Effector memory CD8-positive, alpha-beta T cell (primary cell): ENCODE results near the gene PDZD2.
A peak's percentile ranks its signal among the peaks of the same experiment; 100 is the strongest.

Source experiments
- ATAC-seq: fragments of 150-1000 bp; cut with Tn5 transposase; replicated peaks from 2 replicates; pipeline ENCODE4 v1.10.0; 2021; ENCODE audit warnings: mild to moderate bottlenecking, moderate library complexity
- DNase-seq, 3 experiments: peaks; one replicate each; pipeline ENCODE4 v3.0.0; 2021
- H3K27ac Mint-ChIP-seq, 2 donors: one replicate each; pipeline ENCODE4 v1.8.0; 2022; ENCODE audit warnings: mild to moderate bottlenecking in 2 of 2, mixed read lengths in 2 of 2, moderate library complexity in 2 of 2
- H3K27me3 Mint-ChIP-seq, 2 donors: one replicate each; pipeline ENCODE4 v1.8.0; 2022; ENCODE audit warnings: mixed read lengths in 2 of 2
- H3K36me3 Mint-ChIP-seq: one replicate; pipeline ENCODE4 v1.8.0; 2022; ENCODE audit warnings: mild to moderate bottlenecking, moderate library complexity, mixed read lengths; ENCODE audit not compliant: insufficient read depth
- H3K4me1 Mint-ChIP-seq, 2 donors: one replicate each; pipeline ENCODE4 v1.8.0; 2022; ENCODE audit warnings: low read depth in 2 of 2, mixed read lengths in 2 of 2
- H3K4me3 Mint-ChIP-seq, 2 donors: one replicate each; pipeline ENCODE4 v1.8.0; 2022; ENCODE audit warnings: mild to moderate bottlenecking in 2 of 2, mixed read lengths in 2 of 2, moderate library complexity in 2 of 2
- H3K9me3 Mint-ChIP-seq, 2 donors: one replicate each; pipeline ENCODE4 v1.8.0; 2022; ENCODE audit warnings: mixed read lengths in 2 of 2

PDZD2 gene

GRCh38 chr5:31823472-31823871 is 184.5 kb downstream of the PDZD2 start:
- no peak overlapping the region for H3K4me3 Mint-ChIP-seq
- DNase-seq (no peak), ATAC-seq (no peak)
- no peaks in the 10 kb centered on the region for H3K4me1 Mint-ChIP-seq
- H3K27me3 Mint-ChIP-seq, result peaks cover 19 to 21% of the 10 kb centered on the region in 2 donors
- H3K27ac Mint-ChIP-seq, result no peak overlapping the region
- H3K9me3 Mint-ChIP-seq, result no peaks in the 10 kb centered on the region
- H3K36me3 Mint-ChIP-seq, result no peaks in the 10 kb centered on the region

GRCh38 chr5:31824869-31825517 is 186.1 kb downstream of the PDZD2 start:
- DNase-seq (no peak), ATAC-seq (no peak)
- H3K4me1 Mint-ChIP-seq, result no peaks in the 10 kb centered on the region
- peaks cover 19 to 21% of the 10 kb centered on the region in 2 donors for H3K27me3 Mint-ChIP-seq
- no peak overlapping the region for H3K27ac Mint-ChIP-seq
- H3K9me3 Mint-ChIP-seq, result no peaks in the 10 kb centered on the region
- H3K36me3 Mint-ChIP-seq, result no peaks in the 10 kb centered on the region
- H3K4me3 Mint-ChIP-seq, result no peak overlapping the region

- Mint-ChIP-seq H3K4me3 (no peak overlapping the region), H3K4me1 (no peaks in the 10 kb centered on the region), H3K36me3 (no peaks in the 10 kb centered on the region), H3K27ac (no peak overlapping the region), H3K9me3 (peaks cover 0 to 2% of the 10 kb centered on the region in 2 donors), H3K27me3 (peaks cover 21% of the 10 kb centered on the region in 2 donors)
- DNase-seq (peak in 1 of 3 experiments; percentile 2), ATAC-seq (peak; percentile 41)
These were observed 186.7 kb downstream of the PDZD2 start for GRCh38 chr5:31825518-31826068.

- Mint-ChIP-seq H3K4me1 (no peaks in the 10 kb centered on the region), H3K36me3 (no peaks in the 10 kb centered on the region), H3K27me3 (peaks cover 21 to 23% of the 10 kb centered on the region in 2 donors), H3K9me3 (peaks cover 0 to 6% of the 10 kb centered on the region in 2 donors), H3K27ac (no peak overlapping the region), H3K4me3 (no peak overlapping the region)
- ATAC-seq, result no peak
- DNase-seq, result no peak
These were observed 188.9 kb downstream of the PDZD2 start for GRCh38 chr5:31827867-31828266.

- Mint-ChIP-seq H3K9me3 (peaks cover 0 to 6% of the 10 kb centered on the region in 2 donors), H3K4me1 (no peaks in the 10 kb centered on the region), H3K4me3 (no peak overlapping the region), H3K27me3 (peaks cover 0 to 4% of the 10 kb centered on the region in 2 donors), H3K27ac (no peak overlapping the region), H3K36me3 (peaks cover 4% of the 10 kb centered on the region)
- DNase-seq, result no peak
- ATAC-seq, result no peak
These were observed 194.0 kb downstream of the PDZD2 start for GRCh38 chr5:31832966-31833365.

GRCh38 chr5:31833710-31834109 is 194.8 kb downstream of the PDZD2 start:
- Mint-ChIP-seq H3K27ac (no peak overlapping the region), H3K4me1 (no peaks in the 10 kb centered on the region), H3K9me3 (peaks cover 0 to 6% of the 10 kb centered on the region in 2 donors), H3K36me3 (peaks cover 6% of the 10 kb centered on the region), H3K27me3 (peaks cover 0 to 4% of the 10 kb centered on the region in 2 donors), H3K4me3 (no peak overlapping the region)
- ATAC-seq, result no peak
- no peak for DNase-seq

- DNase-seq (no peak), ATAC-seq (no peak)
- Mint-ChIP-seq H3K36me3 (no peaks in the 10 kb centered on the region), H3K4me1 (no peaks in the 10 kb centered on the region), H3K4me3 (no peak overlapping the region), H3K27ac (no peak overlapping the region), H3K9me3 (no peaks in the 10 kb centered on the region), H3K27me3 (peaks cover 0 to 8% of the 10 kb centered on the region in 2 donors)
These were observed 205.9 kb downstream of the PDZD2 start for GRCh38 chr5:31844622-31845345.

- H3K27me3 Mint-ChIP-seq, result peaks cover 0 to 8% of the 10 kb centered on the region in 2 donors
- no peaks in the 10 kb centered on the region for H3K36me3 Mint-ChIP-seq
- ATAC-seq (no peak), DNase-seq (no peak)
- H3K27ac Mint-ChIP-seq, result no peak overlapping the region
- H3K4me3 Mint-ChIP-seq, result no peak overlapping the region
- no peaks in the 10 kb centered on the region for H3K9me3 Mint-ChIP-seq
- no peaks in the 10 kb centered on the region for H3K4me1 Mint-ChIP-seq
These were observed 206.4 kb downstream of the PDZD2 start for GRCh38 chr5:31845361-31845760.

GRCh38 chr5:31846934-31847333 is 208.0 kb downstream of the PDZD2 start:
- Mint-ChIP-seq H3K36me3 (no peaks in the 10 kb centered on the region), H3K4me3 (no peak overlapping the region), H3K27me3 (peaks cover 5 to 17% of the 10 kb centered on the region in 2 donors), H3K27ac (no peak overlapping the region), H3K9me3 (no peaks in the 10 kb centered on the region), H3K4me1 (no peaks in the 10 kb centered on the region)
- DNase-seq (no peak), ATAC-seq (no peak)

- H3K9me3 Mint-ChIP-seq, result no peaks in the 10 kb centered on the region
- DNase-seq, result no peak
- H3K4me1 Mint-ChIP-seq, result no peaks in the 10 kb centered on the region
- H3K4me3 Mint-ChIP-seq, result no peak overlapping the region
- ATAC-seq, result no peak
- H3K27ac Mint-ChIP-seq, result no peak overlapping the region
- H3K36me3 Mint-ChIP-seq, result no peaks in the 10 kb centered on the region
- peaks cover 5 to 17% of the 10 kb centered on the region in 2 donors for H3K27me3 Mint-ChIP-seq
These were observed 208.4 kb downstream of the PDZD2 start for GRCh38 chr5:31847354-31847753.

- no peaks in the 10 kb centered on the region for H3K9me3 Mint-ChIP-seq
- H3K4me1 Mint-ChIP-seq, result peaks cover 8 to 11% of the 10 kb centered on the region in 2 donors
- peaks cover 34 to 35% of the 10 kb centered on the region in 2 donors for H3K27me3 Mint-ChIP-seq
- H3K27ac Mint-ChIP-seq, result no peak overlapping the region
- ATAC-seq (no peak), DNase-seq (no peak)
- H3K36me3 Mint-ChIP-seq, result no peaks in the 10 kb centered on the region
- H3K4me3 Mint-ChIP-seq, result no peak overlapping the region
These were observed 212.2 kb downstream of the PDZD2 start for GRCh38 chr5:31850981-31851689.

GRCh38 chr5:31853398-31854135 is 214.6 kb downstream of the PDZD2 start:
- H3K36me3 Mint-ChIP-seq, result no peaks in the 10 kb centered on the region
- ATAC-seq (no peak), DNase-seq (no peak)
- peaks cover 8 to 11% of the 10 kb centered on the region in 2 donors for H3K4me1 Mint-ChIP-seq
- peak overlapping the region; percentile 54 to 59 for H3K4me3 Mint-ChIP-seq
- H3K9me3 Mint-ChIP-seq, result no peaks in the 10 kb centered on the region
- H3K27me3 Mint-ChIP-seq, result peaks cover 47 to 49% of the 10 kb centered on the region in 2 donors
- H3K27ac Mint-ChIP-seq, result no peak overlapping the region
